Fibroblast of lung (primary cell): ENCODE measurements around the gene DHX57.

ENCODE experiments used
- CTCF ChIP-seq, 2 donors: IDR thresholded peaks in 1 of 2; conservative IDR thresholded peaks in 1 of 2; 1 replicate in 1 of 2; 2 replicates in 1 of 2; pipeline ENCODE4 v1.5.1; 2011 to 2012; ENCODE audit warnings: low read length in 2 of 2, control low read depth in 1 of 2, inconsistent platforms in 1 of 2, low read depth in 1 of 2, mild to moderate bottlenecking in 1 of 2
- EZH2 ChIP-seq: IDR thresholded peaks from 2 replicates; pipeline ENCODE4 v1.5.1; 2012; ENCODE audit warnings: low read length, control low read depth, mild to moderate bottlenecking; ENCODE audit errors: missing control alignments

DNA sequence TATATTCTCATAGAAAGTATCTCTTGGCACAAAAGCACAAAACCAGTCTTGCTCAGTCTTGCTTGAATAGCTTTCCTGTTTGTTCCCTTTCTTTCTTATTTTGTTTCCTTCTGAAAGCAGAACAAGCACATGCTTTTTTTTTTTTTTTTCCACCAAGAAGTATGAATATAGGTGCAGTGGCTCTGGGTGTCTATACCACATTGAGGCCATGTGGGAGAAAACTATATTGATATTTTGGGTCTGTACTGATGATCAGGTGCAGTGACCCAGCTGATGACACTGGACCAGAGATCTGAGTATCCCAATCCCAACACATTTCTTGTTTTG is 69.0 kb downstream of the DHX57 start:
- TF ChIP-seq CTCF (conservative IDR thresholded peaks at IDR 0.05 in 1 of 2, IDR thresholded peaks at IDR 0.05 in 1 of 2; ENCODE audit: low read depth in 1 of 2, low read length in 2 of 2) = no peak
- no peak for TF ChIP-seq EZH2
